Measurements from ENCODE around the gene PELO.
"Not testable (repeated sequence)": the region's sequence is repeated elsewhere in the genome, so short reads cannot be mapped to it uniquely, and the experiment has no call there.

PELO gene

DNA sequence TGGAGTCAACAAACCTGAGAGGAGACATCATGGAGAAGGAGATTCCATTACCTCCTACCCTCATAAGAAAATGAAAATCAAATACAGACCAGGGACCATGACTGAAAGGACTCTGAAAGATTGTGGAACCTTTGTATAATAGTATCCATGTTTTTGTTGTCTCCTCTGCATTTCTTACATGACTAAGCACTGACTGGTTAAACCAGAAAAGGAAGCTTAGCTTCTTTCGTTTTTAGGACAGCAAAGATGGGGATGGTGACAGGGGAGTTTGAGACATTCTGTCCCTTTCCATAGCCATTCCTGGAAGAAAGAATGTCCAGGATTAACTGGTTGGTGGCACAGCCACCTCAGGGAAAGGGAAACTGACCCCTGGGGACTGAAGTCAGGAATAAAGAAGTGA is 22.2 kb downstream of the PELO start:
- TF ChIP-seq, protein P1, sequence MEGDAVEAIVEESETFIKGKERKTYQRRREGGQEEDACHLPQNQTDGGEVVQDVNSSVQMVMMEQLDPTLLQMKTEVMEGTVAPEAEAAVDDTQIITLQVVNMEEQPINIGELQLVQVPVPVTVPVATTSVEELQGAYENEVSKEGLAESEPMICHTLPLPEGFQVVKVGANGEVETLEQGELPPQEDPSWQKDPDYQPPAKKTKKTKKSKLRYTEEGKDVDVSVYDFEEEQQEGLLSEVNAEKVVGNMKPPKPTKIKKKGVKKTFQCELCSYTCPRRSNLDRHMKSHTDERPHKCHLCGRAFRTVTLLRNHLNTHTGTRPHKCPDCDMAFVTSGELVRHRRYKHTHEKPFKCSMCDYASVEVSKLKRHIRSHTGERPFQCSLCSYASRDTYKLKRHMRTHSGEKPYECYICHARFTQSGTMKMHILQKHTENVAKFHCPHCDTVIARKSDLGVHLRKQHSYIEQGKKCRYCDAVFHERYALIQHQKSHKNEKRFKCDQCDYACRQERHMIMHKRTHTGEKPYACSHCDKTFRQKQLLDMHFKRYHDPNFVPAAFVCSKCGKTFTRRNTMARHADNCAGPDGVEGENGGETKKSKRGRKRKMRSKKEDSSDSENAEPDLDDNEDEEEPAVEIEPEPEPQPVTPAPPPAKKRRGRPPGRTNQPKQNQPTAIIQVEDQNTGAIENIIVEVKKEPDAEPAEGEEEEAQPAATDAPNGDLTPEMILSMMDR (IDR thresholded peaks at IDR 0.05; ENCODE audit: control insufficient read depth, insufficient read depth, low read depth, low read length, missing control alignments) = no peak
- no peak overlapping the region for H3K4me3 ChIP-seq (ENCODE audit: control insufficient read depth, low read depth, low read length)
- no peak for DNase-seq (ENCODE audit: low read depth)

DNA sequence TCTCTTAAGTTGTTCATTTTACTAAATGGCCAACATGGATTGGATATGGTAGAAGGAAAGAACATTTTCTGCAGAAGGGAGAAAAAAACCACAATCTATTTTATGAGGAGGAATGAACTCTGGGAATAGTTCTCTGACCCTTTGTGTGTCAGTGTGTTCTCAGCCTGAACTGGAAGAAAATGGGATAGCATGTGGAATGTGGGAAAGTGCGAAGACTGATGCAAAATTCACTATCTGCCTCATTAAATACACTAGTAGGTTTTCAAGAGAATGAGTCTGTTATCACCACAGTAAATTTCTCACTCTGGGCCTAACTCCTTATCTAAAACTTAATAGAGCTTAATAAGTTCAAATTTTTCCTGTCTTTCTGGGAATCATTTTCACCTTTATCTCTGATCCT is 22.7 kb downstream of the PELO start:
- TF ChIP-seq, protein P1 (IDR thresholded peaks at IDR 0.05; ENCODE audit: control insufficient read depth, insufficient read depth, low read depth, low read length, missing control alignments) = no peak
- no peak overlapping the region for H3K4me3 ChIP-seq (ENCODE audit: control insufficient read depth, low read depth, low read length)
- no peak for DNase-seq (ENCODE audit: low read depth)

DNA sequence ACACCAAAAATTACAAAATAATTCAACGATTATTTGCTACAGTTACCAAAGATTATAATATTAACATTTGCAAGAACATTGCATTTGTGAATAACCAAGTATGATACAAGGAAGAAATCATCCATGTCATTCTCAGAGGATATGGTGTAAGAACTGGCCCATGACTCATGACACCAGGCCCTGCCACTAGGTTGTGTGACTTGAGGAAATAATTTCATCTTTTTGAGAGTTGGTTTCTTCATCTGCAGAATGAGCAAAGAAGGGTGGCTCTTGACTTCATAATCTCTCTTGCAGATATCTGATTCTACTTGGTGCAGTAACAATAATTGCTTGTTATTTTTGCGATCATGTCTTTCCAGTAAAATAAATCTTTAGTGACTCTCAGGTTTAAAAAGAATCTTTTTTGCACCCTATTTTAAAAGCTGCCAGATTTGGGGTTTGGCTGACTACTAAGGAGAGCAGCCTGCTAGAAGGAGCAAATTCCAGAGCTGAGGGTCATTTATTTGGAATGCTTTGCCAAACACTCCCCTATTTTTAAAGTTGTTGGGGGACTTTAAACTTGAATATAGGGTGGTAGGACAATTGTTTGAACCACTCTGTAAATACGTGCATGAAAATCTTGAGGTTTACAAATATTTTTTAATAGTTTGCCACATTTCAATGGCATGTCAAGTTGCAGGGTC is 23.5 kb downstream of the PELO start:
- no peak overlapping the region for H3K4me3 ChIP-seq (ENCODE audit: control insufficient read depth, low read depth, low read length)
- peak; percentile 46 for DNase-seq (ENCODE audit: low read depth)
- TF ChIP-seq, protein P1 (IDR thresholded peaks at IDR 0.05; ENCODE audit: control insufficient read depth, insufficient read depth, low read depth, low read length, missing control alignments) = no peak

DNA sequence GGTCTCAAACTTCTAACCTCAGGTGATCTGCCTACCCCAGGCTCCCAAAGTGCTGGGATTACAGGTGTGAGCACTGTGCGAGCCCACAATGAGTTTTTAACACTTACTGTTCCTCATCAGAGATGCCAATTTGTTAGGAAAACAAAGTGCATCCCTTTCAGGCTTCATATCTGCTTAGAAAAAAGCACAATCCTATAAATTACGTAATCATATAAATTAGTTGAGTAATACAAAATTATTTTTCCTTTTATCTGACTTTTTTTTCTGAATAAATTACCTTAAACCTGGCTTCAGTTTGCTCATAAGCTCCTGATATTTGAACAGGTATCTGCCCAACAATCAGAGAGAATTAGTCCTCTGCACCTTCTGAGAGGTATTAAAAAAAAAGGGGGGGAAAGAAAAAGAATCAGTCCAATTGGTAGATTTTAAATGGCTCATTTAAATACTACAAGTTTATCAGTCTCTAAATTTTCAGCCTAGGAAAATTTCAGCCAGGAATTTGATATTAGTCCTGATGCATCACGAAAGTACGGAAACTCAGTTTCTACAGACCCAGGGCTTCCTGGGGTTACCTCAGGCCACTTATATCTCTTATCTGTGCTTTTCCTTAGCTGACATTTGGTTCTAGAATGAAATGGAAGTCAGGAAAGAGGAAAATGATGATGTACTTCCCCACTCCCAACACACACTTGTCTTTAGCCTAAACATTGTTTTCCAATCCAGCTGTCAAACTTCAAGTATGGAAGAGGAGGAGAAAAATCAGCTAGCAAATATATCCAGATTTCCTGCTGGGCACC is 26.8 kb downstream of the PELO start:
- DNase-seq (ENCODE audit: low read depth) = no peak
- TF ChIP-seq, protein P1 (IDR thresholded peaks at IDR 0.05; ENCODE audit: control insufficient read depth, insufficient read depth, low read depth, low read length, missing control alignments) = no peak
- H3K4me3 ChIP-seq (ENCODE audit: control insufficient read depth, low read depth, low read length) = no peak overlapping the region

DNA sequence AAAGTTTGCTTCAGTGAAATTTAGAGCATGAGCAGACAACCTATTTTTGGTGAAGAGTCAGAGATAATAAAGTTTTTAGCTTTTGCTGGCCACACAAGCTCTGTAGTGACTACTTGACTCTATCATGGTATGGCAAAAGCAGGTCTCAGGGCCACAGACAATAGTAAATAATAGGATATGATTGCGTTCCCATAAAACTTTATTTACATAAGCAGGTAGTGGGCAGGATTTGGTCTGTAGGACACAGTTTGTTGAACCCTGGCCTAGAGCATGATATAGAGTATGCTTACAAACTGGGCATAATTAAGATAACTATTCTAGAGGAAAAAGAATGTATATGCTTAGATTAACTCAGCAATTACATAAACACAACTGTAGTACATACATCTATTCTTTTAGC is 30.1 kb downstream of the PELO start:
- H3K4me3 ChIP-seq (ENCODE audit: control insufficient read depth, low read depth, low read length) = no peak overlapping the region
- no peak for DNase-seq (ENCODE audit: low read depth)
- TF ChIP-seq, protein P1 (IDR thresholded peaks at IDR 0.05; ENCODE audit: control insufficient read depth, insufficient read depth, low read depth, low read length, missing control alignments) = no peak

DNA sequence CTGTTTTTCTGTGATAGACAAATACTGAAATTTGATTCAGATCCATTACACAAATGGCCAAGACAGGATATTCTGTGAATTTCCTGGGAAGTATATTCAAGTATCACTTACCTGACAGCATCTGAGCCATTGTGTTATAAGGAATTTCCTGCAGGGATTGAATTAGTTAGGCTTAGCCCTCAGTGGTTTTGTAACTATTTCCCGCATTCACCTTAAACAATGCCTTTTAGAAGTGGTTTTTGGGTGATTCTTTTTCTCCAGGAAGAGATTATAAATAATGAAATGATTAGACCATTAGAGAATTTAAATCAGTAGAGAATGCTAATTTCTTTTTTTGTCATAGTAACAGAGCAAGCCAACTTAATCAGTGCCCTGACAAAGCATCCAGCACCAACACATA is 30.6 kb downstream of the PELO start:
- TF ChIP-seq, protein P1 (IDR thresholded peaks at IDR 0.05; ENCODE audit: control insufficient read depth, insufficient read depth, low read depth, low read length, missing control alignments) = no peak
- no peak for DNase-seq (ENCODE audit: low read depth)

DNA sequence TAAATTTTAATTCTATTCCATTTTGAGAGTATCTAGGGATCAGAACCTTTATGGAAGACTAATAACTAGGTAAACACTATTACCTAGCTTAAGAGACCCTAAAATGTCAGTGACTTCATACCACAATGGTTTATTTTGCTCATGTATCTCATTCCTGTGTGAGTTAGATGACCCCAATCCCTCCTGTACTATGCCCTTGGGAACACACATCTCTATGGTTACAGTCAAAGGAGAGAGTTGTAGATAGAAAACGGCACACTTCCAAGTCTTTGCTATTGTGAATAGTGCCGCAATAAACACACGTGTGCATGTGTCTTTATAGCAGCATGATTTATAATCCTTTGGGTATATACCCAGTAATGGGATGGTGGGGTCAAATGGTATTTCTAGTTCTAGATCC is 31.1 kb downstream of the PELO start:
- not testable (repeated sequence) for H3K4me3 ChIP-seq (ENCODE audit: control insufficient read depth, low read depth, low read length); DNase-seq (ENCODE audit: low read depth)

More for the DNA sequence above, 30.6 kb downstream of the PELO start:
- no peak overlapping the region for H3K4me3 ChIP-seq (ENCODE audit: control insufficient read depth, low read depth, low read length)
